Neural cell (in vitro differentiated cells): ENCODE results near the gene BCAS1.

Experiments used
- EZH2 ChIP-seq: fragments of 200-600, 300-800 bp; shearing (Covaris generic), sonication (generic); IDR thresholded peaks from 2 replicates; pipeline ENCODE4 v1.6.1; 2014; ENCODE audit warnings: antibody characterized with exemption, low read length, borderline replicate concordance, mild to moderate bottlenecking; ENCODE audit not compliant: insufficient read depth, poor library complexity, severe bottlenecking
- TF ChIP-seq, protein P1 (sequence below): fragments of 450-650 bp; IDR thresholded peaks from 2 replicates; pipeline ENCODE4 v1.5.1; 2014; ENCODE audit warnings: antibody characterized with exemption, mild to moderate bottlenecking, moderate library complexity; ENCODE audit not compliant: poor library complexity, severe bottlenecking

DNA sequence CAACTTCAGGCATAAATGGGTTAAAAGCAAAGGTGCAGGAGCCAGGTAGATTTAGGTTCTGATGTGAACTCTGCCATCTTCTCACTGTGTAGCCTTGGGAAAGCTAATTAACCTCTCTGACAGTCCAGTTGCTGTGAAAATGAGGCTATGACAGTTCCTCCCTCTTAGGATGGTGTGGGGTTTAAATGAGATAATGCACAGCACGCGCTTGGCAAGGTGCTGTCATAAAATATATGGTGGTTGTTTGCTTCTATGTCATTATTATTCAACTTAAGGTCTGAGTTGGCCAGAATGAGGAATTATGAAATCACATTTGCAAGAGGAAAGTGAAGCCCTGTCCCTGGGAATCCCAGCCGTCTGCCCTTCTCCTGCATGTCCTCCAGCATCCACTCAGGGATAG, 15.5 kb upstream of the BCAS1 start:
- TF ChIP-seq, protein P1, sequence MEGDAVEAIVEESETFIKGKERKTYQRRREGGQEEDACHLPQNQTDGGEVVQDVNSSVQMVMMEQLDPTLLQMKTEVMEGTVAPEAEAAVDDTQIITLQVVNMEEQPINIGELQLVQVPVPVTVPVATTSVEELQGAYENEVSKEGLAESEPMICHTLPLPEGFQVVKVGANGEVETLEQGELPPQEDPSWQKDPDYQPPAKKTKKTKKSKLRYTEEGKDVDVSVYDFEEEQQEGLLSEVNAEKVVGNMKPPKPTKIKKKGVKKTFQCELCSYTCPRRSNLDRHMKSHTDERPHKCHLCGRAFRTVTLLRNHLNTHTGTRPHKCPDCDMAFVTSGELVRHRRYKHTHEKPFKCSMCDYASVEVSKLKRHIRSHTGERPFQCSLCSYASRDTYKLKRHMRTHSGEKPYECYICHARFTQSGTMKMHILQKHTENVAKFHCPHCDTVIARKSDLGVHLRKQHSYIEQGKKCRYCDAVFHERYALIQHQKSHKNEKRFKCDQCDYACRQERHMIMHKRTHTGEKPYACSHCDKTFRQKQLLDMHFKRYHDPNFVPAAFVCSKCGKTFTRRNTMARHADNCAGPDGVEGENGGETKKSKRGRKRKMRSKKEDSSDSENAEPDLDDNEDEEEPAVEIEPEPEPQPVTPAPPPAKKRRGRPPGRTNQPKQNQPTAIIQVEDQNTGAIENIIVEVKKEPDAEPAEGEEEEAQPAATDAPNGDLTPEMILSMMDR, result no peak
- TF ChIP-seq EZH2, result no peak
